Measurements from ENCODE around the gene SEMA6B. TPM values are rescaled to one million over a fixed set of nuclear protein-coding genes. Genes with fewer than 3 reads are reported as not detected.

SEMA6B gene
- total RNA-seq, 1 experiment from 2014 or later = 38.4 TPM

- Histone ChIP-seq H3K14ac (ENCODE audit: insufficient read depth, low read length) (no peak overlapping the region), H3T11ph (ENCODE audit: low read length) (no peak overlapping the region), H2BK12ac (ENCODE audit: insufficient read length, low read depth, low read length) (no peak overlapping the region), H4K91ac (ENCODE audit: insufficient read length, low read depth, low read length) (no peak overlapping the region), H3K79me1 (ENCODE audit: insufficient read depth, low read depth, low read length, poor library complexity, severe bottlenecking) (no peaks in the 10 kb centered on the region), H4K5ac (ENCODE audit: insufficient read length, low read depth, low read length) (no peak overlapping the region), H3K9ac (ENCODE audit: extremely low read depth, insufficient read length, low read length) (no peak overlapping the region), H2AK5ac (ENCODE audit: insufficient read length, low read length) (no peak overlapping the region), H3K23ac (ENCODE audit: insufficient read length, low read depth, low read length) (no peak overlapping the region), H2BK120ac (ENCODE audit: low read depth, low read length, poor library complexity, severe bottlenecking) (no peak overlapping the region), H4K8ac (replicated peaks; ENCODE audit: insufficient read length, low read depth, low read length) (no peak overlapping the region), H3K79me2 (ENCODE audit: insufficient read depth, low read length) (no peaks in the 10 kb centered on the region), H3K9me3 (ENCODE audit: control insufficient read depth, low read depth, low read length) (no peaks in the 10 kb centered on the region), H3K4ac (ENCODE audit: low read depth, low read length) (no peak overlapping the region), H2BK20ac (ENCODE audit: low read depth, low read length, poor library complexity, severe bottlenecking) (no peak overlapping the region), H2BK15ac (ENCODE audit: low read depth, low read length) (no peak overlapping the region), H3K23me2 (ENCODE audit: insufficient read length, low read depth, low read length, poor library complexity, severe bottlenecking) (no peaks in the 10 kb centered on the region), H3K56ac (ENCODE audit: insufficient read length, low read depth, low read length) (no peak overlapping the region), H3K18ac (ENCODE audit: insufficient read length, low read depth, low read length) (no peak overlapping the region), H3K27ac (ENCODE audit: insufficient read length, low read depth, low read length) (no peak overlapping the region), H3K4me2 (ENCODE audit: insufficient read depth, insufficient read length, low read length) (no peak overlapping the region), H3K4me1 (ENCODE audit: insufficient read depth, low read length) (no peaks in the 10 kb centered on the region), H2BK5ac (ENCODE audit: insufficient read length, low read length) (no peak overlapping the region), H2AFZ (ENCODE audit: low read length) (no peak overlapping the region), H3K27me3 (ENCODE audit: insufficient read depth, low read length) (no peaks in the 10 kb centered on the region), H4K20me1 (ENCODE audit: control insufficient read depth, insufficient read depth, insufficient read length) (no peaks in the 10 kb centered on the region)
- no peak overlapping the region for H3K4me3 Mint-ChIP-seq
- WGBS (ENCODE audit: extremely low coverage, insufficient read length, low lambda C conversion rate) = no CpG with 5 or more reads among the region's 25 CpGs
- H3K36me3 Mint-ChIP-seq (ENCODE audit: insufficient read depth in 1 of 3, low read depth in 3 of 3) = peaks cover 20 to 61% (median 53%) of the 10 kb centered on the region in 3 experiments; a peak in 6 of 7 replicates
- no peaks in the 10 kb centered on the region for H3K4me1 Mint-ChIP-seq
- no peak for DNase-seq
- peaks cover 19% of the 10 kb centered on the region for H3K27me3 Mint-ChIP-seq (ENCODE audit: low read depth)
- no peaks in the 10 kb centered on the region for H3K9me3 Mint-ChIP-seq
- no peak overlapping the region for H3K27ac Mint-ChIP-seq
- no peak for TF ChIP-seq CTCF (conservative IDR thresholded peaks at IDR 0.05)
These were observed 56.2 kb downstream of the SEMA6B start for GRCh38 chr19:4503132-4503824.

Measured in H9 (cell line).